OCI-LY3 (cell line): ENCODE results near the gene PYCR2.

Experiments used
- CTCF ChIP-seq: fragments of 200-600, 300-600 bp; sonication (generic); IDR thresholded peaks from 2 replicates; pipeline ENCODE4 v1.5.1; 2014; ENCODE audit warnings: antibody characterized with exemption, low read length, low read depth
- EZH2phosphoT487 ChIP-seq: fragments of 200-600 bp; shearing (Covaris generic); IDR thresholded peaks from 2 replicates; pipeline ENCODE4 v1.6.1; 2018; ENCODE audit warnings: antibody characterized with exemption, mixed run types, low read depth

- TF ChIP-seq CTCF: no peak
- no peak for TF ChIP-seq EZH2phosphoT487
These were observed 38.7 kb downstream of the PYCR2 start for GRCh38 chr1:225885336-225885735.
